GM19395 (cell line): ENCODE measurements around the gene STRBP.
A peak's percentile ranks its signal among the peaks of the same experiment; 100 is the strongest.
"Not testable (repeated sequence)": the region's sequence is repeated elsewhere in the genome, so short reads cannot be mapped to it uniquely, and the experiment has no call there.

Experiments used
- ATAC-seq: cut with Tn5 transposase; IDR thresholded peaks from one replicate; pipeline ENCODE4 v1.9.1; 2021; ENCODE audit warnings: mild to moderate bottlenecking, moderate library complexity; ENCODE audit not compliant: unreplicated experiment

STRBP gene

GRCh38 chr9:123251324-123251723 lies 17.1 kb downstream of the STRBP start:
- ATAC-seq: no peak

GRCh38 chr9:123250504-123250903 lies 17.9 kb downstream of the STRBP start:
- ATAC-seq: no peak

GRCh38 chr9:123249162-123249561 lies 19.2 kb downstream of the STRBP start:
- not testable (repeated sequence) for ATAC-seq

GRCh38 chr9:123248630-123249029 lies 19.8 kb downstream of the STRBP start:
- ATAC-seq: no peak

- no peak for ATAC-seq
Observed at GRCh38 chr9:123246534-123246933, 21.9 kb downstream of the STRBP start.

- no peak for ATAC-seq
Observed at GRCh38 chr9:123239726-123240125, 28.7 kb downstream of the STRBP start.

GRCh38 chr9:123238365-123238764 lies 30.0 kb downstream of the STRBP start:
- no peak for ATAC-seq

- ATAC-seq: no peak
Observed at GRCh38 chr9:123237220-123237619, 31.2 kb downstream of the STRBP start.

- ATAC-seq: no peak
Observed at GRCh38 chr9:123235448-123235847, 32.9 kb downstream of the STRBP start.

- peak; percentile 55 for ATAC-seq
Observed at GRCh38 chr9:123234853-123235252, 33.5 kb downstream of the STRBP start.

- ATAC-seq: no peak
Observed at GRCh38 chr9:123232332-123232731, 36.1 kb downstream of the STRBP start.

- ATAC-seq: no peak
Observed at GRCh38 chr9:123231421-123231820, 37.0 kb downstream of the STRBP start.

GRCh38 chr9:123228967-123229366 lies 39.4 kb downstream of the STRBP start:
- no peak for ATAC-seq

GRCh38 chr9:123225995-123226394 lies 42.4 kb downstream of the STRBP start:
- no peak for ATAC-seq

GRCh38 chr9:123225374-123225813 lies 43.0 kb downstream of the STRBP start:
- peak; percentile 94 for ATAC-seq

GRCh38 chr9:123220127-123220526 lies 48.3 kb downstream of the STRBP start:
- ATAC-seq: no peak

GRCh38 chr9:123218831-123219230 lies 49.6 kb downstream of the STRBP start:
- ATAC-seq: no peak

- no peak for ATAC-seq
Observed at GRCh38 chr9:123217128-123217654, 51.2 kb downstream of the STRBP start.

- no peak for ATAC-seq
Observed at GRCh38 chr9:123216251-123216797, 52.1 kb downstream of the STRBP start.

GRCh38 chr9:123211081-123211480 lies 57.3 kb downstream of the STRBP start:
- ATAC-seq: no peak

- no peak for ATAC-seq
Observed at GRCh38 chr9:123208626-123209174, 59.7 kb downstream of the STRBP start.

- no peak for ATAC-seq
Observed at GRCh38 chr9:123206065-123206464, 62.3 kb downstream of the STRBP start.

GRCh38 chr9:123201083-123201482 lies 67.3 kb downstream of the STRBP start:
- ATAC-seq: no peak
